Activated T-cell treated with anti-CD3 and anti-CD28 coated beads for 1 hour (primary cell): ENCODE results near the gene ATP13A3.

Experiments
- DNase-seq: peaks from one replicate; pipeline ENCODE4 v3.0.0-alpha.2; 2020; ENCODE audit warnings: low read depth

ATP13A3 gene

DNA sequence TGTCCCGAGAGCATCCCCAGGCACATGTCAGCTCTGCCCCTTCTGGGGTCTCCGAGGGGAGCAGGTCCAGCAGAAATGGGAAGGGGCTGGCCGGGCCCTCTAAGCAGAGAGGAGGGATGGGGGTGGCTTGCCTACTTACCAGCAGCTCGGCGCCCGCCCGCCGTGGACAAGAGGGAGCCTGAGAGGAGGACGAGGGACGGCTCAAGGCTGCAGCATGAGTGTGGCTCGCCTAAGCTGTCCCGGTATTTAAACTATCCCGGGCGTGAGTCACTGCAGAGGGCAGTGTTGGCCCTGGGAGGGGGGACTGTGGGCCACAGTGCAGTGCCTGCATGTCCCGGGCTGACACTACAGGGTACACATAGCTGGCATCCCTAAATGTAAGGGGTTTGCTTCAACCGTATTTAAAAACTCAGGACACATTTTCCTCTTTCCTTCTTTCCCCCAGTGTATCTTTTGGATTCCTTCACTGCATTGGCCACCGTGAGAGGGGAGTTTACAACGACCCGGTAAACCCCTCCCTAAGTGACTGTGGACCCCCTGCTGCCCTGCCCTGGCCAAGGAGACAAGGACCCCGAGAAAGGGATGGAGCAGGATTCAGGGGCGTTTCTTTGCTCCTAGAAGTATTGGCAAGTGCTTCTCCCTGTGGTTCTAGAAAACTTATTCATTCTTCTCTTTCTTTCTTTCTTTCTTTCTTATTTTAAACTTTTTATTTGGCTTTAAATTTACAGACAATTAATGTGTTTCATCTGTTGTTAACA is 117.1 kb downstream of the ATP13A3 start, which contains the start of gene LRRC15:
Gene LRRC15, minus strand, starts transcription at position 222 of the 758 bp plus-strand sequence. CDS start 8,700 bp downstream, outside the sequence.
- DNase-seq, result no peak

DNA sequence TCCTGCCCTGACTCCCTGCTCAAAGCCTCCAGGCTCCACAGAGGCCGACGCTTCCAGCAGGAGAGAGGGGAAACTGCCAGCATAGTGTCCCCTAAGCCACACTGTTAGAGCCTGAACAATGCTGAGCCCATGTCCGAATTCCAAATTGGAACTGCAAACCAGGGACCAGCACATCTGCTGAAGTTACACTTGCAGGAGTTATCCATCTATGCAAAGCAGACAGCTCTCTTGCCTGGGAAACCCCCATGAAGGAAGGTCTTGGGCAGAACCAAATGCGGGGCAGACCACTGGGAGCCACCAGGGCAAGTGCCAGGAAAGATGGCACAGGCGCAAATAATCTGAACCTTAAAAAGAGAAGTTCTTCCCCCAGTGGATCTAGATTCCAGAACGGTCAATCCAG is 117.9 kb downstream of the ATP13A3 start:
- DNase-seq, result no peak

DNA sequence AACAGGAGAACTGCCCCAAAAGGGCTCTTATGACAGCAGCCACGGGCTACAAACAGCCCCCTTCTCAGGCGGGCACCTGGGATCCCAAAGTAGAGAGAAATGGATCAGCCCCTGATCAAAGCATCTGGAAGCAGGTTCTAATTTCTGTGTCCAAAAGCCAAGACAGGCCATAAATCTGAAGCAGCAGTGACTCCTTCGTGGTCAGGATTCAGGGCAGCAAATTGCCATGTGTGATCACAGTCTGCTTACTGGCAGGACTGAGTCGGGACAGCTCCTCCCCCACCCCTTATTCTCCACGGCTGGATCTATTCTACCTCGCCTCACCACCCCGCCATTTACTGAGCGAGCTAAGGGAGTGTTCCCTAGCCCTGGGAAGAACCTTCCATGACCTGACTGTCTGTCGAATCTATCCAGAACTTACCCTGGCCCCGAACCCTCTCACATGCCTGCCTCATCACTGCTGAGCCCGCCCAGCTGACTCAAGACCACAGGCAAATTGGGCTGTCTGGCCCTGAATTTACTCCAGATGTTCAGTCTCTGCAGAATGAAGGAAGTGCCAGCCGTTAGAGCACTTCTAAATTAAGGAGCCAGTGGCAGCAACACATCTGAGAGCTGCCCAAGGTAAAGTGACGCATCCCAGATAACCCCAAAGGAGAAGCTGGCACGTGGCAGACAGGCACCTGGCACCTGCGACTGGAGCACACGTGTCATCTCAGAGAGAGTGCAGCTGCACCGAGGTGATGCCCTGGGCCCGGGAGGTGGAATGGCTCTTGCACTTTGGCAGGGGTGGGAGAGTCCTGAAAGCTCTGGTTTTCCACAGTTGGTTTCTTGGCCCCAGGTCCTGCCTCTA is 118.6 kb downstream of the ATP13A3 start:
- no peak for DNase-seq

DNA sequence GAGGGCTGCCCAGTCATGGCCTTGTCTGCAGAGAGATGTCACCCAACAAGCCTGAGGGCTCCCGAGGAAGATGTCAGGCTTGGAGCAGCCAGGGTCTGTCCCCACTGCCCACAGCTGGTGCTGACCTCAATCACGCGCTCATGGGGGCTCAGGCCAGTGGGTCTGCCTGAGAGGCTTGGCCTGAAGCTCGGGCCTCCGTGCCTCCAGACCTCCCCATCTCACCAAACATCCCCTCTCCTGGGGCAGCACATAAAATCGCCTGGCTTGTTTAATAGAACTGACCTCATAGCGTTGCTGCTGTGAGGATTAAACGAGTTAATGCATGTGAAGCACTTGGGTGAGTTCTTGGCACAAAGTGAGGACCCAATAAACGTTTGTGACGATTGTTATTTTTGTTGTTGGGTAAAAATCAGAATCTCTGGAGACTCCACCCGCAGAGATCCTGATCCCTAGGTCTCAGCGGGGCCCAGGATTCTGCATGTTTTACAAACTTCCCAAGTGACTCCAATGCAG is 120.8 kb downstream of the ATP13A3 start:
- no peak for DNase-seq

DNA sequence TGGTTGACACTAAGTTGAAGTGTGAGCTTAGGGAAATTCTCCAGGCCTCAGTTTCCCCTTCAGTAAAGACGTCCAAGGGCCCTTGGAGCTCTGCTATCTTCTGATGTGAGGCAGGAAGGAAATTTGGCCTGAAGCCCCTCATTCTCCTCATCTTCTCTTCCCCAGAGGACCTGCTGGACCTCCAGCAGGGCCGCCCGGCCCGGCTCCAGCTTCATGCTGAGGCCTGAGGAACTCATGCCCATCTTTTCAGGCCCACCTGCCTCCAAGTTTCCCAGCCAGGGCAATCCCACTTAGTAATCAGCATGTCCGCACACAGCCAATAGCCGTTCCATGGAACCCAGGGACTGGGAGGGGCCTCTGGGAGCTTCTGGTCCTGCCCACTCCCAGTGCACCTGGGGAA is 121.3 kb downstream of the ATP13A3 start:
- DNase-seq, result no peak

DNA sequence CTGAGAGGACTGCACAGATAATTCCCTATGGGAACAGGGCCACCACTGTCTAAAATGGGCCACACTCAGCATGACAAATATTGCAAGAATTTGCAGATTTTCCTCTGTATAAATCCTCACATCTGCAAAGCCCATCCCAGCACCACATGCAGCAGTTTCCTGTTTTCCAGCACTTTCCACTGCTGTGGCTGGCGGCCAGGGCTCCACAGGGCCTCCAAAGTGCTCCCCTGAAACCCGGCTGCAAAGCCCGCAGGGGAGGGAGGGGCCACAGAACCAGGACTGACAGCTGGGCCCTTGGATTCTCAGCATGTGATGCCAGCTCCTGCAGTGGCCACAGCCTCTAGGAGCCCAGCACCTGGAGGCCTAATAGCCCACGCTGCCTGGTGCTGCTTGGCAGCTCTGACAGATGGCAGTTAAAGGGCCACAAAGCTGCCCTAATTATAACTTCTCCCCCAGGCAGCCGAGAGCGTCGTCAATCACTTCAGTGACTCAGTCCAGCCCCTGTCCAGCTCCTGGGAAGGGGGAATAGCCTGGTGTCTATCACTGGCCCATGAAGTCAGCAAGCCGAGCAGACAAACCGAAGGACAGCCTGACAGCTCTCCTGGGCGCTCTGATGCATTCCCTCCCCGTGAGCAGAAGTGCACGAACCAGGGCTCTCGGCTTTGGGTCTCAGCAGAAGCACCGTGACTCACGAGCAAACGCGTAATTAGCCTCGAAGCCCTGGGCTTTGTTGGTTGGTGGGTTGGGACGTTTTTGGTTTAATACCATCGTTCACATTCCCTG is 122.0 kb downstream of the ATP13A3 start:
- no peak for DNase-seq

DNA sequence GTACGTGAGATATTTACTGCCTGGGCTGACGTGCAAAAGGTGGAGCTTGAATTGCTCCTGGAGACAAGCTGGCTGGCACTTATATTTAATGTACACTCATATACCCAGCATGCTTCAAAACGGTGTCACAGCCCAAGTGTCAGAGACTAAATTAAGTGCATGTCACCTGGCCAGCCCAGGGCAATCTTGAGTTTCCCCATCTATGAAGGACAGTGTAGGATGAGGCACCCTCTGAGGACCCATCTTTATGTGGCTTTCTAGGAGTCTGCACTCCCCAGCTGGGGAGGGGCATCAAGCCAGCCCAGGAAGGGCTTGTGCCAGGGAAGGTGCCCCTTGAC is 122.5 kb downstream of the ATP13A3 start:
- no peak for DNase-seq

DNA sequence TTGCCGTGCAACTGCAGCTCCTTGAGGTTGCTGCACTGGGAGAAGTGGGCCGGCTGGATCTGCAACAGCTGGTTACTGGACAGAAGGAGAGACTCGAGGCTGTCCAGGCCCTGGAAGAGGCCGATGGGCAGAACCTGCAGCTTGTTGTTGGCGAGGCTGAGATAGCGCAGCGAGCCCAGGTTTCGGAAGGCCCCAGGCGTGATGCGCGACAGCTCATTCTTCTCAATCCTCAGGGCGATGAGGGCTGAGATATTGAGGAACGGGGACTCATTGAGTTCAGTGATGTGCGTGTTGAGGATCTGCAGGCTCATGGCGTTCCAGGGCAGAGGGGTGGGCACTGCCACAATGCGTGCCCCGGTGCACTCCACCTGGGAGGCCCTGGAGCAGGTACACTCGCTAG is 126.2 kb downstream of the ATP13A3 start:
- no peak for DNase-seq

DNA sequence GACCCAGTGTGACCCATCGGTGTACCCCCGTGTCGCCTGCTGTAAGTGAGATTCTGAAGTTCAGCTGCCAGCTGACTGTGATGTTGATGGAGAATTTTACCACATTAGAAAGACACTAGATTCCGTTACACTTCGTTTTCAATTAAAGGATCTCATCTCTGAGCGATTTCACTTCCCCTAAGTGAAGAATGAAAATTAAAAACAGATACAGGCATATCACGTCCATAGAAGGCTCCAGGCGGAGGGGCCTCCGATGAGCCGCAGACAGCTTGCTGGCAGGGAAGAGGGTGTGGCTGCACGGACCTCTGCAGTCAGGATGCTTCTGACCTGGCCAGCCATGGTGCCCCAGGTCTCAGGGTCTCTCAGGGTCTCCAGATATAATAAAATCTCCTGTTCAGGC is 129.1 kb downstream of the ATP13A3 start:
- no peak for DNase-seq

DNA sequence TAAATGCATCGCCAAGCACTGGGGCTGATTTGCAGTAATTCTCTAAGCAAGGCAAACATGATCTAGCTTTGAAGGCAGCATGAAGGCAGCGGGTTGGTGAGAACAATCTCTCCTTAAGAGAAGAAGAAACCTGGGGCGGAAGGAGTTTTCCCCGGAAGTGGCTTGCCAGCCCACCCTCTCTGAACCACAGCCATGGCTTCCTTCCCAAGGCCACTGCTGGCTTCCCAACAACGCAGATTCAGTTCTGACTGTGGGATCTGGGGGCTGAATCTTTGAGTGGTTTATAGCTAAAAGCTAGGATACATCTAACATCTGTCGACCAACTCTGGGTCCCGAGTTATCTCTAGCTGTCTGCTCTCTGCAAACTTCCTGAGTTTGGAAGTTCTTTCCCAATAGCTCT is 131.4 kb downstream of the ATP13A3 start:
- no peak for DNase-seq

DNA sequence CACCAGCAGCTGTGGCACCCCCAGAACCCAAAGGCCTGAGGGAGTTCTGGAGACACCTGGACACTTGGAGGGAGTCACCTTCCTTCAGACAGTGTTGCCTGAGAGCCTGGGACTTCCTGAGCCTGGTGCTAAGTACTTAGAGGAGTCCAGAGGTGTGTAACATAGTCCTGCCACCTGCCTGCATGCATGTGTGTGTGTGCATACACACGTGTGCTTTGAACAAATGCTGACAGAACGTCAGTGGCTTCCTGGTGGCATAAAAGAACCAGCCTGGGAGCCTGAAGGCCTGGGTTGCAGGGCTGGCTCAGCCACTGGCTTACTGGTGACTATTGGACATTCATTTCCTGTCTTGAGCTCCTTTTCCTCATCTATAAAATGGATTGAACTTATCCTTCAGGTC is 132.5 kb downstream of the ATP13A3 start:
- no peak for DNase-seq
